ENCODE results near the gene GSTM5. TPM values are rescaled to one million over a fixed set of nuclear protein-coding genes. Genes with fewer than 3 reads are reported as not detected.

The GSTM5 gene
- total and polyA plus RNA-seq, 2 of the 8 experiments (the other 6 are each of a cell fraction or from before 2014, with no cell fraction given) = 0.24 to 0.89 TPM

GRCh38 chr1:109750920-109751319, 38.9 kb downstream of the GSTM5 start (continued):
- TF ChIP-seq GABPA (IDR thresholded peaks at IDR 0.05; ENCODE audit: borderline replicate concordance, insufficient read depth, low read length) = no peak
- TF ChIP-seq TEAD4 (IDR thresholded peaks at IDR 0.05; ENCODE audit: low read depth, low read length) = no peak
- TF ChIP-seq POLR2AphosphoS5 (IDR thresholded peaks at IDR 0.05; ENCODE audit: low read depth, low read length) = no peak
- TF ChIP-seq USF2 (IDR thresholded peaks at IDR 0.05; ENCODE audit: low read length) = no peak
- no peak for TF ChIP-seq TBP (IDR thresholded peaks at IDR 0.05; ENCODE audit: low read depth, low read length)

All from H1 (cell line).